GM12878 (cell line): ENCODE measurements around the gene COL17A1. TPM values are rescaled to one million over a fixed set of nuclear protein-coding genes. Genes with fewer than 3 reads are reported as not detected.

Experiments used
- ATAC-seq: fragments of 200-7000 bp; cut with Tn5 transposase; 3 replicates; pipeline ENCODE4 v1.9.1; 2020; ENCODE audit warnings: mild to moderate bottlenecking, moderate library complexity
- BruUV-seq: library from RNA; stranded (reverse); fragments of 400-500 nt; replicated peaks from 2 replicates; lab custom pipeline; 2021; lab: Mats Ljungman, UMichigan
- CTCF ChIA-PET: fragments of 300-600 bp; sonication (Branson Sonifier 250); formaldehyde crosslinking; extraction: SDS; loops from one replicate; lab custom pipeline; 2021; ENCODE audit warnings: inconsistent platforms; lab: Yijun Ruan, JAX
- POLR2A ChIA-PET: fragments of 350-600 bp; formaldehyde crosslinking; extraction: SDS; loops from one replicate; lab custom pipeline; 2021; ENCODE audit warnings: inconsistent platforms; lab: Charles Lee
- RAD21 ChIA-PET: fragments of 300-600 bp; sonication (Branson Sonifier 250); formaldehyde crosslinking; loops from one replicate; lab custom pipeline; 2023; ENCODE audit warnings: antibody characterized with exemption; ENCODE audit not compliant: unreplicated experiment; lab: Charles Lee
- SMC1A ChIA-PET: fragments of 300-600 bp; sonication (Branson Sonifier 250); formaldehyde crosslinking; loops from one replicate; lab custom pipeline; 2023; ENCODE audit not compliant: unreplicated experiment, uncharacterized antibody; lab: Charles Lee
- DNase-seq: peaks from one replicate; pipeline ENCODE4 v3.0.0-alpha.2; 2011; ENCODE audit warnings: low read depth, low spot score
- FAIRE-seq: peaks from 3 replicates; lab custom pipeline; 2011; peaks lifted over from hg19 to GRCh38; lab: Jason Lieb, UNC
- H2AFZ ChIP-seq: 2 replicates; pipeline ENCODE4 v1.6.0; 2011; ENCODE audit warnings: low read depth, low read length, control low read depth; ENCODE audit not compliant: control insufficient read depth
- H3K27ac ChIP-seq: 2 replicates; pipeline ENCODE4 v1.5.1; 2011; ENCODE audit warnings: control low read depth; ENCODE audit not compliant: control insufficient read depth, insufficient read depth
- H3K27me3 ChIP-seq, 2 experiments: replicated peaks in 1 of 2; 2 replicates each; pipeline versions ENCODE4 v1.6.0 to v1.6.1; 2011; ENCODE audit warnings: low read length in 1 of 2; ENCODE audit not compliant: control insufficient read depth in 2 of 2, insufficient read depth in 2 of 2
- H3K36me3 ChIP-seq, 2 experiments: 2 replicates each; pipeline ENCODE4 v1.5.1; 2011; ENCODE audit warnings: low read length in 1 of 2; ENCODE audit not compliant: control insufficient read depth in 2 of 2, insufficient read depth in 2 of 2
- H3K4me1 ChIP-seq: 2 replicates; pipeline ENCODE4 v1.6.1; 2011; ENCODE audit warnings: mild to moderate bottlenecking, low read length, moderate library complexity, mixed read lengths; ENCODE audit not compliant: control insufficient read depth, insufficient read depth
- H3K4me2 ChIP-seq: 2 replicates; pipeline ENCODE4 v1.6.0; 2011; ENCODE audit warnings: control low read depth; ENCODE audit not compliant: control insufficient read depth, insufficient read depth
- H3K4me3 ChIP-seq: fragments of 200-600 bp; sonication (generic); 2 replicates; pipeline ENCODE4 v1.5.1; 2016
- H3K79me2 ChIP-seq: 2 replicates; pipeline ENCODE4 v1.6.0; 2011; ENCODE audit warnings: low read length; ENCODE audit not compliant: control insufficient read depth, insufficient read depth
- H3K9ac ChIP-seq: 2 replicates; pipeline ENCODE4 v1.8.0; 2011; ENCODE audit warnings: low read length, control low read depth, mixed read lengths; ENCODE audit not compliant: control insufficient read depth, insufficient read depth
- H3K9me3 ChIP-seq: replicated peaks from 3 replicates; pipeline ENCODE4 v1.5.1; 2011; ENCODE audit warnings: mild to moderate bottlenecking, low read length; ENCODE audit not compliant: control insufficient read depth, insufficient read depth
- H4K20me1 ChIP-seq: 2 replicates; pipeline ENCODE4 v1.6.0; 2011; ENCODE audit not compliant: control insufficient read depth, insufficient read depth
- KDM1A ChIP-seq: fragments of 200-600 bp; sonication (generic); IDR thresholded peaks from 2 replicates; pipeline ENCODE4 v1.6.1; 2016; ENCODE audit warnings: borderline replicate concordance
- MYB ChIP-seq: fragments of 150-350 bp; IDR thresholded peaks from 2 replicates; pipeline ENCODE4 v1.6.1; 2014; ENCODE audit warnings: mild to moderate bottlenecking, low read depth, low read length, borderline replicate concordance
- NFYA ChIP-seq: IDR thresholded peaks from 2 replicates; pipeline ENCODE4 v1.6.1; 2011; ENCODE audit warnings: low read depth, mild to moderate bottlenecking, low read length, improper control_type of control experiment, borderline replicate concordance
- NFYB ChIP-seq: IDR thresholded peaks from 2 replicates; pipeline ENCODE4 v1.6.1; 2011; ENCODE audit warnings: low read depth, mild to moderate bottlenecking, low read length, improper control_type of control experiment, moderate library complexity; ENCODE audit not compliant: insufficient read depth
- POU2F2 ChIP-seq: IDR thresholded peaks from 3 replicates; pipeline ENCODE4 v1.6.1; 2011; ENCODE audit warnings: low read depth, mild to moderate bottlenecking, low read length, borderline replicate concordance
- SPI1 ChIP-seq: IDR thresholded peaks from 2 replicates; pipeline ENCODE4 v1.6.1; 2011; ENCODE audit warnings: low read depth, mild to moderate bottlenecking, low read length, moderate library complexity, borderline replicate concordance; ENCODE audit not compliant: insufficient read depth
- SREBF2 ChIP-seq: IDR thresholded peaks from 2 replicates; pipeline ENCODE4 v1.6.1; 2012; ENCODE audit warnings: mild to moderate bottlenecking, low read length
- ZNF24 ChIP-seq: fragments of 450-650 bp; IDR thresholded peaks from 2 replicates; pipeline ENCODE4 v1.6.1; 2017; ENCODE audit warnings: antibody characterized with exemption, mild to moderate bottlenecking
- ZNF592 ChIP-seq: fragments of 450-650 bp; IDR thresholded peaks from 2 replicates; pipeline ENCODE4 v1.6.1; 2017; ENCODE audit warnings: mild to moderate bottlenecking, moderate library complexity
- ZZZ3 ChIP-seq: IDR thresholded peaks from 2 replicates; pipeline ENCODE4 v1.6.1; 2011; ENCODE audit warnings: low read depth; ENCODE audit not compliant: control insufficient read depth, insufficient read length
- WGBS: methylation state at CpG from one replicate; pipeline ENCODE4 v1.1.6; 2016; ENCODE audit warnings: low lambda C conversion rate; ENCODE audit not compliant: insufficient replicate concordance, insufficient coverage; ENCODE audit errors: missing lambda C conversion rate; 5-methylcytosine and 5-hydroxymethylcytosine counted together
- in situ Hi-C: fragments of 300-500 bp; cut with MboI; formaldehyde crosslinking; loops from 9 replicates; pipeline ENCODE4 v1.14.3; 2018; ENCODE audit warnings: mixed read lengths
- intact Hi-C: fragments of 100-400 bp; cut with micrococcal nuclease; formaldehyde crosslinking; loops from one replicate; pipeline ENCODE4 v1.14.2; 2022; ENCODE audit not compliant: unreplicated experiment
- polyA plus RNA-seq, 11 experiments: library from polyadenylated mRNA; depleted of rRNA in 4 of 11; unstranded in 6 of 11; stranded (reverse) in 5 of 11; fragments of >200 nt; fragmentation: Nextera tagmentation in 4 of 11; fragmentation: Illumina TruSeq in 1 of 11; extraction: Ambion mirVana in 4 of 11; extraction: Trizol in 1 of 11; gene quantifications; 1 replicate in 1 of 11; 2 replicates in 10 of 11; pipeline versions ENCODE4 v1.2.1 to v1.2.3, GENCODE V29; 2011 to 2016; ENCODE audit warnings: inconsistent platforms in 2 of 11, missing spikeins in 2 of 11, low read depth in 1 of 11
- total RNA-seq, 4 experiments: library from RNA; depleted of rRNA in 3 of 4; stranded (reverse); fragments of >200 nt in 3 of 4; fragmentation: Illumina TruSeq in 1 of 4; extraction: Trizol in 1 of 4; gene quantifications; 2 replicates each; pipeline versions ENCODE4 v1.2.1 to v1.2.3, GENCODE V29; 2013 to 2021

The COL17A1 gene
- total and polyA plus RNA-seq, 10 of the 15 experiments (the other 5 are each of a cell fraction or from before 2014, with no cell fraction given): 0.08 to 0.22 TPM; not detected in 8

GRCh38 chr10:104099269-104099668, 13.6 kb upstream of the COL17A1 start:
- POLR2A ChIA-PET: no interaction called here
- no peak overlapping the region for H3K9ac ChIP-seq
- intact Hi-C loops: no loop called here
- H3K79me2 ChIP-seq: no peaks in the 10 kb centered on the region
- RAD21 ChIA-PET: interaction anchor here (0.8 kb wide), 1 partner anchor 11 kb away, joined by 3 read pairs; no protein-coding TSS in a partner anchor
- H3K4me3 ChIP-seq: no peak overlapping the region
- no peak for DNase-seq
- SMC1A ChIA-PET: interaction anchor here (1.0 to 2.2 kb wide), 5 partner anchors 11 to 211 kb away, joined by 3 to 10 read pairs (median 5); partner anchors contain the start of gene SFR1
- H3K9me3 ChIP-seq: no peaks in the 10 kb centered on the region; the same call in 1 of the 3 replicates
- no TSS peak for BruUV-seq
- no peak overlapping the region for H3K27ac ChIP-seq
- CTCF ChIA-PET: interaction anchor here (1.7 kb wide), 1 partner anchor 23 kb away, joined by 7 read pairs; the partner anchor contains the start of gene SFR1
- ATAC-seq: no peak
- TF ChIP-seq POU2F2 (no peak), SPI1 (no peak), MYB (no peak), NFYA (no peak), ZNF592 (no peak), SREBF2 (no peak), ZNF24 (no peak), NFYB (no peak), KDM1A (no peak), ZZZ3 (no peak)
- H3K27me3 ChIP-seq: no peaks in the 10 kb centered on the region
- 23% methylated on average over 3 of the region's 3 CpGs for WGBS
- no peaks in the 10 kb centered on the region for H4K20me1 ChIP-seq
- H3K4me2 ChIP-seq: no peak overlapping the region
- in situ Hi-C loops: no loop called here
- no peaks in the 10 kb centered on the region for H3K36me3 ChIP-seq
- FAIRE-seq: no peak
- H2AFZ ChIP-seq: no peak overlapping the region
- no peaks in the 10 kb centered on the region for H3K4me1 ChIP-seq
